SKM-1 treated with dmso at 0.1 percent for 144 hours (cell line): ENCODE results near the gene ZNF616.

Experiments used
- DNase-seq: peaks from one replicate; lab custom pipeline; 2025; ENCODE audit not compliant: unreplicated experiment; lab: John Stamatoyannopoulos, UW

The ZNF616 gene

DNA sequence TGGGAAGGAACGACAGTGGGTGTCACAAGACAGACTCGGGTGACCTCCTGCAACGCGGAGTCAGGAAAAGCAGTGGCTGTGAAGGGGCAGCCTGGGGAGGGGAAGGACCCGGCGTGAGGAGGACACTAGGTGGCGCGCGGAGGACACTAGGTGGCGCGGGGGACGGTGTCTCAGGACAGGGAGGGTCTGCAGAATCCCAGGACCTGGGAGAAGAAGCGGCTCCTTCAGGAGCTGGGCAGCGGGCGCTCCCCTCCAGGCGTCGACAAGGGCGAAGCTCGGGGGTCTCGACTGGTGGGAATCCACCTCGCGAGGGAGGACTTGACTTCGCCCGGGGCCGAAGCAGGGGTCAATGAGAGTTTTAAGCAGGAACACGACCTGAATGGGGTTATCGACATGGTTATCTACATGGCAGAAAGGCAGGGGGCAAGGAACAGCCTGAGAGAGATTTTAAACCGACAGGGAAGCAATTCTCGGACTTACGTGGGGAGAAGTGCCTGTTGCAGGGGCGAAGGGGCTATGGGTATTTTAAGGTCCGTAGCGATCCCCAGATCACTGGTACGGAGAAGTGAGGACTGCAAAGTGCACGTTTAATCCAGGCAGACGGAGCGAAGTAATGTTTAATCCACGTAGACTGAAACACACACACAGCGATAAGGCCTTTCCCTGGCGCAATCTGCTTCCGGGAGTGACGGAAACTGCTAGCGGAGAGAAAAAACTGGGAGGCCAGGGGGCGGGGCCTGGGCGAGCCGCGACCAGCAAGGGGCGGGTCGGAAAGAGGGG is at the start of gene ZNF616:
Gene ZNF616 (minus strand): TSS at position 687 of the 780 bp plus-strand sequence. CDS start 9,426 bp downstream, outside the sequence.
- DNase-seq: peak; percentile 3

DNA sequence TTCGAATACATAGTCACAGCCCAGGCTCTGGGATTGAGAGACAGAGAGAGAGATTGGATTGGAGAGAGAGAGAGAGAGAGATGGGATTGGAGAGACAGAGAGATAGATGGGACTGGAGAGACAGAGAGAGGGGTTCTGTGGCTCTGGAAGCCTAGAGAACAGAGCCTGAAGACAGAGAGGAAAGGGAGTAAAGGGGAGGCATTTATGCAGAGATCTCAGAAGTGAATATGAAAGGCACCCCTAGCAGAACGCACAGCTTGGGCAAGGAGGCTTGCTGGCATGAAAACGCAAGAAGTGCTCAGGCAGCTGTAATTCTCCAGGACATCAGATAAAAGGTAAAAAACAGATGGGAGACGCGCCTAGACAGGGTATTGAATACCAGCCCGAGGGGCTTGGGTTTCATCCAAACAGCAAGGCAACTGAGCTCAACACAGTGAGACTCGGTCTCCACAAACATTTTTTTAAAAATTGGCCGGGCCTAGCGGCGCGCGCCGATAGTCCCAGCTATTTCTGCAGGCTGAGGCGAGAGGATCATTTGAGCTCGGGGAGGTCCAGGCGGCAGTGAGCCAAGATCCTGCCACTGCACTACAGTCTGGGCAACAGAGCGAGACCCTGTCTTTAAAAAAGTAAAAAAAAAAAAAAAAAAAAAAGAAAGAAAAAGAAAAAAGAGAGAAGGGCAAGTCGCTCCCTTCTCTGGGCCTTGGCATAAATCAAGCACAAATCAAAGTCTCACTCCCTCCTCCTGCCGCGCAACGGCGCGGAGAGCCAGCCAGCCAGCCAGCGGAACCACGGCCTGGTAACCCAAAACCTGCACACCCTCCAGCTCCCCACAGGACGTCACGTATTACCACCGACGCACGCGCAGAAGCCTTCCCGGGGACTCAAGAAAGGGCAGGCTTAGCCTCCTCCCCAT is 49.3 kb upstream of the ZNF616 start:
- no peak for DNase-seq

DNA sequence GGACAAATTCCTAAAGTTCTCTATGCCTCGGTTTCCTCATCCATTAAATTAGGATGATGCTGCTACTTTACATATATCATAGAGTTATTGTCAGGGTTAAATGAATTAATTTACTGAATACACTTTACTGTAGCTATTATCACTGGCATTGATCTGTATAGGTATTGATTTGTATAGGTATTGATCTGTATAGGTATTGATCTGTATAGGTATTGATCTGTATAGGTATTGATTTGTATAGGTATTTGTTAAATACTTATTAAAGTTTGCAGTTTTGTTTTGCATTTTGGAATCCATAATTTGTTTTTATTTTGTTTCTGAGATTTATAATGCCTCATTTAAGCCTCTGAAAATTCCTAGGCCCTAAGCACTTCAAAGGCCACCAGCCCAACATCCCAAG is 47.7 kb upstream of the ZNF616 start:
- no peak for DNase-seq

DNA sequence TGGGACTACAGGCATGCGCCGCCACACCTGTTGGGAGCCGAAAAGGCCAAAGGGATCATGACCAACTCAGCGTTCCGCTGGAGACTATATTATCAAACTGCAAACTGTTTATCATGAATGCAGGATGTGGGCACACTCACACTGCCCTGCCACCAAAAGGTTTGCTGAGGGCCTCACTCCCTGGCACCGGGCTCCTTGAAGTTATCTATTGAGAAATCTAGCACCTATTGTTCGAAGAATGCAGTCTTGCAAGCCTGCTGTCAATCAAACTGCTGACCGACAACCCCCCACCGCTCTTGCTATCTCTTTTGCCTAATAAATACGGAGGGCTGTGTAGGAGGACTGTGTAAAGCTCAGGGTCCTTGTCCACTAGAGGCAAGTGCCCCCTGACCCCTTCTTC is 36.8 kb upstream of the ZNF616 start:
- no peak for DNase-seq

DNA sequence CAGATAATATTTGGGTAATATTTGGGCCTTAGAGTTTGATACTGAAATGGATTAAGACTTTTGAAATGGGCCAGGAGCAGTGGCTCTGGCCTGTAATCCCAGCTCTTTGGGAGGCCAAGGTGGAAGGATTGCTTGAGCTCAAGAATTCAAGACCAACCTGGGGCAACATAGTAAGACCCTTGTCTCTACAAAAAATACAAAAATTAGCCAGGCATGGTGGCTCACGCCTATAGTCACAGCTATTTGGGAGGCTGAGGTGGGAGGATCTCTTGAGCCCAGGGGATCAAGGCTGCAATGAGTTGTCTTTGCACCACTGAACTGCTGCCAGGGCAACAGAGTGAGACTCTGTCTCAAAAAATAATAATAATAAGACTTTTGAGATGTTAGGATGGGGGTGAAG is 32.6 kb upstream of the ZNF616 start:
- no peak for DNase-seq

DNA sequence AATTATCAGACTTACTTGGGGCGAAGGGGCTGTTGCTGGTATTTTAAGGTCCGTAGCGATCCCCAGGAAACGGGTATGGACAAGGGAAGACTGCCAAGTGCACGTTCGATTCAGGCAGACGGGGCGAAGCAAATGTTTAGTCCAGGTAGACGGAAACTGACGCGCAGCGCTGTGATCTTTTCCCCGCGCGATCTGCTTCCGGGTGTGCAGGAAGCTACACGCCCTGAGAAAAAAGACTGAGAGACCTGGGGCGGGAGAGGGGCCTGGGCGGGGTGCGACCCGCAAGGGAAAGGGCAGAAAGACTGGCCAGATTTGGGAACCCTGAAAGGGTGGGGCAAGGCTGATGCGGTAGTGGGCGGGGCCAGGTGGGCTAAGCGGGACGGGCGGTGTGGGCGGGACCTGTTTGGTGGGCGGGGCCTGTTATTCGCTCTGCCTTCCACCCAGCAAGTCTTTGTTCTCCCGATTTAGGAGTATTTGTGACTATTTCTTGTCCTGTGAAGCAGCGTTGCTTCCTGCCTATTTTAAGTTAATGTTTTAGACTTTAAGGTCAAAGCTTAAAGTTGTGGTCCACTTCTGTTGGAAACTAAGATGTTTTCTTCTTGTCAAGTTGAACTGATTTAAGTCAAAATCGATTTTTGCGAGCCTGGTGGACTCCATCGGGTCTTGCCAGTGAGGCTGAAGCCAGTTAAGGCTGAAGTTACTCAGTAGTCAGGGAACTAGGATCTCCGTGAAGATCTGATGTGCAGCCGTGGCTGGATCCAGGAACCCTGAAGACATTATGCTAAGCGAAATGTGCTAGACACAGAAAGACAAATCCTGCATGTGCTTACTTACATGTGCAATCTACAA is 31.8 kb upstream of the ZNF616 start, which contains the start of gene ZNF836:
Gene ZNF836 (minus strand): TSS at position 301 of the 849 bp plus-strand sequence. CDS start 3,549 bp downstream, outside the sequence.
- DNase-seq: peak; percentile 28

DNA sequence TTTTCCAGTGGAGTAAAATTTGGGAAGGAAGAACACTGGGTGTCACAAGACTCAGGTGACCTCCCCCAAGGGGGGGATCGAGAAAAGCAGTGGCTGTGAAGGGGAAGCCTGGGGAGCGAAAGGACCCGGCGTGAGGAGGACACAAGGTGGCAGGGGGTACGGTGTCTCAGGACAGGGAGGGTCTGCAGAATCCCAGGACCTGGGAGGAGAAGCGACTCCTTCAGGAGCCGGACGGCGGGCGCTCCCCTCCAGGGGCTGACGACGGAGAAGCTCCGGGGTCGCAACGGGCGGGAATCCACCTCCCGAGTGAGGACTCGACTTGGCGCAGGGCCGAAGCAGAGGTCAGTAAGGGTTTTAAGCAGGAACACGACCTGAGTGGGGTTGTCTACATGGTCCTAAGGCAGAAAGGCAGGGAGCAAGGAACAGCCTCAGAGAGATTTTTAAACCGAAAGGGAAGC is 31.2 kb upstream of the ZNF616 start:
- DNase-seq: no peak

DNA sequence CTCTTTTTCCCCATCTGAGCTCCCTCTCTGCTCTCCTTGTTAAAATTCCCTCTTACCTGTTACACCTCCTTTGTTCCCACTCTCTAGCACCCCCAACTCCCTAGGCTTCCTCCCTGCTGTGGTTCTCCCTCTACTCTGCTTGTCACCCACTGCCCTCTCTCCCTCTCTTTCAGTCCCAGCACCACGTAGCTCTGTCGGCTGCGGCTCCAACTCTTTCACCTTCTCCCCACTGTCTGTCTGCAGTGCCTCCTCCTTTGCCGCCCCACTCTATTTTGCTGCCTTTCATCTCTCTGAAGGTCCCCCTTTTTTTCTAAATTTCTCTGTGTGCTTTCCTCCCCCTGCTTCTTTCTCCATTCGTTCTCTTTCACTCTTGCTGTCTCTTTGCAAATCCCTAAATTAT is 30.6 kb upstream of the ZNF616 start:
- no peak for DNase-seq

DNA sequence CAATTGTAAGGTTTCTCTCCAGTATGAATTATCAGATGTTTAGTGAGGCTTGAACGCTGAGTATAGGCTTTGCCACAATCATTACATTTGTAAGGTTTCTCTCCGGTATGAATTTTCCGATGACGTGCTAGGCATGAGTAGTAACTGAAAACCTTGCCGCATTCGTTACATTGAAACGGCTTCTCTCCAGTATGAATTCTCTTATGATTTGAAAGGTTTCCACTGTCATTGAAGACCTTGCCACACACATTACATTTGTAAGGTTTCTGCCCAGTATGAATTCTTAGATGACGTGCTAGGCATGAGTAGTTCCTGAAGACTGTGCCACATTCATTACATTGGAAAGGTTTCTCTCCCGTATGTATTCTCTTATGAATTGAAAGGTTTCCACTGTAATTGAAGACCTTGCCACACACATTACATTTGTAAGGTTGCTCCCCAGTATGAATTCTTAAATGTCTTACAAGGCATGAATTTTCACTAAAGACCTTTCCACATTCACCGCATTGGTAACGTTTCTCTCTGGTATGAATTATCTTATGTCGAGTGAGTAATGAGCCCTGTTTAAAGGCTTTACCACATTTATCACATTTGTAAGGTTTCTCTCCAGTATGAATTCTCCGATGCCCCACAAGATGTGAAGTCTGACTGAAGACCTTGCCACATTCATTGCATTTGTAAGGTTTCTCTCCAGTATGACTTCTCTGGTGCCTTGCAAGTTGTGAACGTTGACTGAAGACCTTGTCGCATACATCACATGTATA is 16.0 kb upstream of the ZNF616 start:
- no peak for DNase-seq

DNA sequence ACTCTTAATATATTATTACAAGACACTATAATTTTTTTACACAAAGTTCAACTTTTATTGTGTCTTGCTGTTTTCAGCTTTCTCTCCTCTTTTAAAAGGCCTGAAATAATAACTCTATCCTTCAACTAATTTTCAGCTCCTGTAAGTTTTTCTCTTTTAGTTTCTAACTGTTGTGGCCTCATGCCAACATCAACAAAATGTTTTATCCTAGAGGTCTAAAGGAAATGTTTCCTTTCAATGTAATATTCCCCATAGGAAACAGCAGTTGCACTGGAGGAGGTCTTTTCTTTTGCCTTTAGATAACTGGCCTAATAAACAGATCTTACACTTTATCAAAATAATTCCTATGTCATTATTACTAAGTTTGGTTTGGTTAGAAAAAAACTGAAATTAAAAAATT is 8.5 kb upstream of the ZNF616 start:
- DNase-seq: no peak

DNA sequence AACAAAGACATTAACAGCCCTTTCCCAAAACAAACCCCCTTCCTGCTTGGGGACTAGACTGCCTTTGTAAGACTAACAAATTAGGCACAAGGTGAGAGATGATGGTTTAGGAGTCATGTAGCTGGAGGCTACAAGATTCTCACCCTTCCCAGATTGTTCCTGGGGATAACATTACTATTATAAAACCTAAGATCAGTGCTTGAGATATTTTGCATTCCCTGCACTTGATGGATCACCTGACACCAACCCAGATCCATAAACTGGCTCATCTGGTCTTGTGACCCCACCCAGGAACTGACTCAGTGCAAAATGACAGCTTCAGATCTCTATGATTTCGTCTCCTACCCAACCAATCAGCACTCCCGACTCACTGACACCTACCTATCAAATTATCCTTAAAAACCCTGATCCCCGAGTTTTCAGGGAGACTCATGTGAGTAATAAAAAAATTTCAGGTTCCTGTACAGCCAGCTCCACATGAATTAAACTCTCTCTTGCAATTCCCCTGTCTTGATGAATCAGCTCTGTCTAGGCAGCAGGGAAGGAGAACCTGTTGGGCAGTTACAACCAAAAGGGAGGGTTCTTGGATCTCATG is 2.4 kb upstream of the ZNF616 start:
- DNase-seq: no peak

DNA sequence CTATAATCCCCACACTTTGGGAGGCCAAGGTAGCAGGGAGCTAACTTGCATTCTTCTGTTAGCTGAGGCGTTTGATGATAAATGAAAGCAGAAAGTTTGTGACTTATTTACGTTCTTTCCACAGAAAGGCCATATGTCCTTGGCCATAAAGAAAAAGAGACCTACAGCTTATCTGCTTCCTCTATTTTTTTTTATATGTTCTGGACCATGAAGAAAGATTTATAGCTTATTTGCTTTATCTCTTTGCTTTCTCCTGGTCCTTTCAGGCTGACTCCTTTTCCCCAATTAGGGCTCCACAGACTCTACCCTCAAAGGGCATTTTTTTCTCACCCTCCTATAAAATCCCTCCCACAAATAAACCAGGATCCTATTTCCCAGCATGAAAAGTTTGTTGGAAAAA is 1.5 kb upstream of the ZNF616 start:
- no peak for DNase-seq

DNA sequence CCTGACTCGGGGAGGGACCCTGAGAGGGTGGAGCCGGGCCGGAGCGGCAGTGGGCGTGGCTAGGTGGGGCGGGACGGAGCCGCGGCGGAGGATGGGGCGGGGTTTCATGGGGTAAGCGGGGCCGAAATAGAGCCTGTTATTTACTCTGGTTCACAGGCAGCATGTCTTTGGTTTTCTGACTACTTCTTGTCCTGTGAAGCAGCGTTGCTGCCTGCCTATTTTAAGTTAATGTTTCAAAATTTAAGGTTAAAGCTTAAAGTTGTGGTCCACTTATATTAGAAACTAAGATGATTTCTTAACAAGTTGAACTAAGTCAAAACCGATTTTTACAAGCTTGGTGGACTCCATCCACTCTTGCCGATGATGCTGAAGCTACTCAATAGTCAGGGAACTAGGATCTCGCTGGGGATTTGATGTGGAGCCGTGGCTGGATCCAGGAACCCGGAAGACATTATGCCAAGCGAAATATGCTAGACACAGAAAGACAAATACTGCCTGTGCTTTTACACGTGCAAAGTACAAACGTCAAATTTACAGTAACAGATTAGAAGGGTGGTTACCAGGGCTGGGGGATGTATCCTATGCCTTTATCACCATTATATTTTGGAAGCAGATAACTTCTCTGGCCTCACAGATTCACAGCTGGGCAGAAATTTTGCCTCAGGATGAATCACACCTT is 433 bp upstream of the ZNF616 start:
- peak; percentile 72 for DNase-seq

DNA sequence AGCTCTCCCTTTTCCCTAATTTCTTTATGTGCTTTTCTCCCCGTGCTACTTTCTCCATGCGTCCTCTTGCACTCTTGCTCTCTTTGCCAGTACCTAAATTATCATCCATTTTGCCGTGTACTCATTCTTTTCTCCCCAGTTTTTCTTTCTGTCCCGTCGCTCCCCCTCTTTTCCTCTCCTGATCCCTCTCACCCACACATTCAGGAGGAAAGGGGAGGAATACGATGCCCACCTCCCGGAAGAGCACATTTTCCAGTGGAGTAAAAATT is 821 bp downstream of the ZNF616 start:
- DNase-seq: no peak

DNA sequence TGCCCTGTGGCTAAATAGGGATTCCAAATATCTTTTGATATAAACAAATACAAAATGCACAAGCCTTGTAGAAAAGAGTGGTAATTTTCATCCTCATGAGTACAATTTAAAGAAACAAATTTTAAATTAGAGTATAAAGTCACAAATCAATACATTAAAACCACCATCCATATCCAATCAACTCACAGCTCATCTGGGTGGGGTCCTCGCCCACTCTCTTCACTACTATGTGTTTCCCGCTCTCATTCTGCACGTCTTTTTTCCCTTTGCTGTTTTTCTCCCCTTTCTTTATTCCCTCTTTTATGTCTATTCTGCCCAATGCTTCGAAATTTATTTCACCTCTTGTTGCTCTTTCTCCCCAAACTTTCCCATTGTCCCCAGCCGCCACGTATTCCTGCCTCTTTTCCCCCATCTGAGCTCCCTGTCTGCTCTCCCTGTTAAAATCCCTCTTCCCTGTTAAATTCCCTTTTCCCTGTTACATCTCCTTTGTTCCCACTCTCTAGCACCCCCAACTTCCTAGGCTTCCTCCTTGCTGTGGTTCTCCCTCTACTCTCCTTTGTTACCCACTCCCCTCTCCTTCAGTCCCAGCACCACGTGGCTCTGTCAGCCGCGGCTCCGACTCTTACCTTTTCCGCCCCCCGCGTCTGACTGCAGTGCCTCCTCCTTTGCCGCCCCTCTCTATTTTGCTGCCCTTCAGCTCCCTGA is 1.3 kb downstream of the ZNF616 start:
- DNase-seq: no peak

DNA sequence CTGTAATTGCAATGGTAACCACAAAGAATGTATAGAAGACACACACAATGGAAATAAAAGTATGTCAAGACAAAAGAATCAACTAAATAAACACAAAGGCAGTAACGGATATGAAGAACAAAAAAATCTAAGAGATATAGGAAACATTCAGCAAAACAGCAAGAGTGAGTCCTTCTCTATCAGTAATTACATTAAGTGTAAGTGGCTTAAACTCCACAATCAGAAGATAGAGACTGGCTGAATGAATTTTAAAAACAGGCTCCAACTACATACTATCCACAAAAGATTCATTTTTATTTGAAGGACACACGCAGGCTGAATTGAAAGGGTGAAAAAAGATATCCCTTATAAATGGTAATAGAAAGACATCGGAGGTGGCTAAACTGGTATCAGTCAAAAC is 19.5 kb downstream of the ZNF616 start:
- DNase-seq: no peak

DNA sequence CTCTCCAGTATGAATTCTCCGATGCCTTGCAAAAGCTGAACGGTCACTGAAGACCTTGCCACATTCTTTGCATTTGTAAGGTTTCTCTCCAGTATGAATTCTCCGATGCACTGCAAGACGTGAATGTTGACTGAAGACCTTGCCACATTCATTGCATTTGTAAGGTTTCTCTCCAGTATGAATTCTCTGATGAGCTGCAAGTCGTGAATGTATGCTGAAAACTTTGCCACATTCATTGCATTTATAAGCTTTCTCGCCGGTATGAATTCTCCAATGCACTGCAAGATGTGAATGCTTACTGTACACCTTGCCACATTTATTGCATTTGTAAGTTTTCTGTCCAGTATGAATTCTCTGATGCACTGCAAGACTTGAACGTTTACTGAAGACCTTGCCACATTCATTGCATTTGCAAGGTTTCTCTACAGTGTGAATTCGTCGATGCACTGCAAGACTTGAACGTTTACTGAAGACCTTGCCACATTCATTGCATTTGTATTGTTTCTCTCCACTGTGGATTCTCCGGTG is 24.1 kb downstream of the ZNF616 start:
- DNase-seq: no peak

DNA sequence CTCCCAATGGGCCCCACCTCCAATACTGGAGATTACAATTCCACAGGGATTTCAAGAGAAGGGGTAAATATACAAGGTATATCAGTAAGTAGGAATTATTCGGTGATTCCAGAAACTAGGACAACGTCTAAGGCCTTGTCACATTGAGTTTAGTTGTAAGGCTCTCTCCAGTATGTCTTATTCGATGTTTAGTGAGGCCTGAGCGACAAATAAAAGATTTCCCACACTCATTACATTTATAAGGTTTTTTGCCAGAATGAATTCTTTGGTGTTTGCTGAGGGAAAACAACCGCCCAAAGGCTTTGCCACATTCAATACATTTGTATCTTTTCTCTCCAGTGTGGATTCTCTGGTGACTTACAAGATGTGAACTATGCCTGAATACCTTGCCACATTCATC is 25.0 kb downstream of the ZNF616 start:
- no peak for DNase-seq

DNA sequence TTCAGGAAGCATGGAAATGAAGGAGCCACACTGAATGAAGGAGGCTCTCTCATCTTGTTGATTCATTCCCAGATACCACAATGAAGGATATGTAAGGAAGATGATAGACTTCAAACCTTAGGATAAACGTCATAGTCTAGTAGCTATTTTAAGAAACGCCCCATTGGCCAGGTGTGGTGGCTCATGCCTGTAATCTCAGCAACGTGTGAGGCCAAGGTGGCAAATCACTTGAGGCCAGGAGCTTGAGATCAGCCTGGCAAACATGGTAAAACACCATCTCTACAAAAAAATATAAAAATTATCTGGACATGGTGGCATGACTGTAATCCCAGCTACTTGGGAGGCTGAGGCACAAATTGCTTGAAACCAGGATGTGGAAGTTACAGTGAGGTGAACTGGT is 27.1 kb downstream of the ZNF616 start:
- DNase-seq: no peak
